Hematopoietic multipotent progenitor cell (in vitro differentiated cells): ENCODE data around the gene STT3A. TPM values are rescaled to one million over a fixed set of nuclear protein-coding genes. Genes with fewer than 3 reads are reported as not detected.
A peak's percentile ranks its signal among the peaks of the same experiment; 100 is the strongest.
"Not testable (repeated sequence)": the region's sequence is repeated elsewhere in the genome, so short reads cannot be mapped to it uniquely, and the experiment has no call there.

Experiments used
- DNase-seq, 3 donors: peaks; one replicate each; pipeline ENCODE4 v3.0.0-alpha.2; 2011 to 2015; ENCODE audit warnings: low read depth in 2 of 3, low spot score in 2 of 3
- total RNA-seq: library from RNA; depleted of rRNA; stranded (reverse); fragments of >200 nt; gene quantifications from one replicate; pipeline ENCODE4 v1.2.3, GENCODE V29; 2012

STT3A gene
- 125 TPM for total RNA-seq

- peak; percentile 97 to 100 (median 100) for DNase-seq
Measured at GRCh38 chr11:125592305-125593113, at the start of gene STT3A. STT3A (plus strand) TSS chr11:125592852; CDS start chr11:125595916, 3,064 bp downstream.

DNA sequence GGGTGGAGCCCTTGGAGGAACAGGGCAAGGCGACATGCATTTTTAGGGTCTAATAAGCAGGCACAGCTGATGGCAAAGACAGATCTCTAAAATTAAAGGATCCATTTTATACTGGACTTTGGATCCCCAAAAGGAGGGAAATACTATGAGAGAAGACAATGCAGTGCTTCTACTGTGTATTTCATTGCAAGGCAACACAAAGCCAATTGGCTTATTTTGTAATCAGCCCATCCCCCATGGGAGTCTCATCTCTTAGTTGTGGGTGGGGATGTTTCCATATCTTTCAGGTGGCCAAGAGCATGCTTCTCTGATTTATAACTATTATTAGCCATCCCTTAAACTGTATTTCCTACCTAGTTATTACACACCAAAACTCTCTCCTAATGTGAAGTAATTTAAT is 41.9 kb upstream of the STT3A start:
- no peak for DNase-seq

DNA sequence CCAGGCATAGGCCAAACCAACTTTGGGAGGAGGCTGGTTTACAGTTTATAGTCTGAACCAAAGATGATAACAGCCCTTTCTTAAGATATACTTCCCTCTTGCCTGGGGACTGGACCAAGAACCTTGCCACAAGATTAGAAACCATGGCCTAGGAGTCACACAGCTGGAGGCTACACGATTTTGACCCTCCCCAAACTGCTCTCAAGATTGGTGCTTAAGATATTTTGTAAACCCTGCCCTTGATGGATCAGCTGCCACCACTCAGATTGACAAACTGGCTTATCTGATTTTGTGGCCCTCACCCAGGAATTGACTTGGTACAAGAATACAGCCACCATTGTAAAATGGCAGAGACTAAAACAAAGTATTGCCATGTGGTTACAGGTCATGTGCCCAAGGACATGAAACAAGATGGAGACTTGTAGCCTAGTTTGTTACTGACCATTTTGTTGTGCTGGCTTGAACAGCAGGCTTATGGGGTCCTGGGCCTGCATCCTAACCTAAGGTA is 40.8 kb upstream of the STT3A start:
- DNase-seq, result no peak

DNA sequence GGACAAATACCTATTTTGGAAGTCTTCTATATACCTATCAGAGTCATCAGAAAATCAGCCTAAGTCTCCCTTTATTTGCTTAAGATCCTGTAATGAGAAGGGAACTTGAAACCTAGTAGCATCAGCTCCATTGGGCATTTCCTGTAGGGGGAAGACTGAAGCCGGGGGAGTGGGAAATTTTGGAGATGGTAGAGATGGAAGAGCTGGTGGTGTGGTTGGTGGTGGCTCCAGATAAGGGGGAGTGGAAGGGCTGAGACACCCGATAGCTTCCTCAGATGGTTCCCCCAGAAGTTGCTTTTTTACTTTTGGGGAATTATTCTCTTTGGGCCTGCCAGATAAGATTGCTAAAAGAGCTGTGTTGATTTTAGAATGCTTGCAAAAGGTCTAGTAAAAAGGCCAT is 39.7 kb upstream of the STT3A start:
- no peak for DNase-seq

- no peak for DNase-seq
Measured at GRCh38 chr11:125553357-125553756, 39.3 kb upstream of the STT3A start.

GRCh38 chr11:125554038-125554437 is 38.6 kb upstream of the STT3A start:
- no peak for DNase-seq

GRCh38 chr11:125559888-125560287 is 32.8 kb upstream of the STT3A start:
- DNase-seq, result no peak

GRCh38 chr11:125561924-125562323 is 30.7 kb upstream of the STT3A start:
- no peak for DNase-seq

DNA sequence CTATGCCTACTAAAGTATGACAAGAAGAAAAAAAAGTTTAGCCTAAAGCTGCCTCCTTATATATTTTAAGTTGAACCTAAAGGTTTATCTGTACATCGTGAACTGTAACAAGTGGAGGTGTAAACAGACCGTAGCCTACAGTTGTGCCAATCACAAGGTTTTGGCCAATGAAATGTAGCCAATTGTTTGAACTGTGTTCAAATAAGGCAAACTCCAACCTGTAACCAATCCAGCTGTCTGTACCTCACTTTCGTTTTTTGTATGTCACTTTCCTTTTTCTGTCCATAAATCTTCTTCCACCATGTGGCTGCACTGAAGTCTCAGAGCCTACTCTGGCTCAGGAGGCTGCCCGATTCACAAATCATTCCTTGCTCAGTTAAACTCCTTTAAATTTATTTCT is 30.2 kb upstream of the STT3A start:
- DNase-seq, result peak in 1 of 3 donors; percentile 20

DNA sequence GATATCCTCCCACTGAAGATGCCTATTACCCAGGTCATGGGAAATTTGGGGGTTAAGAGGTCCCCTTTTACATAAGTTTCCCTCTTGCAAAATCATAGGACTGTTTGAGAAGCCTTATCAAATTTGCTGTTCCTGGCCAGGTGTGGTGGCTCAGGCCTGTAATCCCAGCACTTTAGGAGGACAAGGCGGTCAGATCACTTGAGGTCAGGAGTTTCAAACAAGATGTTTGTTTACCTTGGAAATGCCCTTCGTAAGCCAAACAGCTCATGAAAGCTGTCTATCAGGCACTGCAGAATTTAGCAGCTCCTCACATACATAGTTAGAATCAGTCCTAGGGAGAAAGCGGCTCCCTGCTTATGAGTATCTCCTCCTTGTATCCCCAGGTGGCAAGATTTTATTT is 28.3 kb upstream of the STT3A start:
- DNase-seq, result no peak

DNA sequence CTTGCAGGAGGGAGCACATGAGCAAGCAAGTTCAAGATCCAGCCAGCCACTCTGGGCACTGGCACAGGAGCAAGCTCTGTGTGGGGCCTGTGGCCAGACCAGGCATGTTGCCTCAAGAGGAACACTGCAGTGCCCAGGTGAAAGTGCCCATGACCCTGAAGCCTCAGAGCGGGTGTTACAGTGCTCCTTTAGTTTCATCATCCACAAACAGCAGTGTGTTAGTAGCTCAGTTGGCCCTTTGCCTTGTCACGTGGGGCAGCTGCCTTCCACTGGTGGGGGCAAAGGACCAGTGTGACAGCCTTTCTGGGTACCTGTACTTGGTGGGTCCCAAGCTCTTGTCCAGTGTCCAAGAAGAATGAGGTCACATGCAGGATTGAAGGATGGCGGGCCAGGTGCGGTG is 26.4 kb upstream of the STT3A start:
- no peak for DNase-seq

DNA sequence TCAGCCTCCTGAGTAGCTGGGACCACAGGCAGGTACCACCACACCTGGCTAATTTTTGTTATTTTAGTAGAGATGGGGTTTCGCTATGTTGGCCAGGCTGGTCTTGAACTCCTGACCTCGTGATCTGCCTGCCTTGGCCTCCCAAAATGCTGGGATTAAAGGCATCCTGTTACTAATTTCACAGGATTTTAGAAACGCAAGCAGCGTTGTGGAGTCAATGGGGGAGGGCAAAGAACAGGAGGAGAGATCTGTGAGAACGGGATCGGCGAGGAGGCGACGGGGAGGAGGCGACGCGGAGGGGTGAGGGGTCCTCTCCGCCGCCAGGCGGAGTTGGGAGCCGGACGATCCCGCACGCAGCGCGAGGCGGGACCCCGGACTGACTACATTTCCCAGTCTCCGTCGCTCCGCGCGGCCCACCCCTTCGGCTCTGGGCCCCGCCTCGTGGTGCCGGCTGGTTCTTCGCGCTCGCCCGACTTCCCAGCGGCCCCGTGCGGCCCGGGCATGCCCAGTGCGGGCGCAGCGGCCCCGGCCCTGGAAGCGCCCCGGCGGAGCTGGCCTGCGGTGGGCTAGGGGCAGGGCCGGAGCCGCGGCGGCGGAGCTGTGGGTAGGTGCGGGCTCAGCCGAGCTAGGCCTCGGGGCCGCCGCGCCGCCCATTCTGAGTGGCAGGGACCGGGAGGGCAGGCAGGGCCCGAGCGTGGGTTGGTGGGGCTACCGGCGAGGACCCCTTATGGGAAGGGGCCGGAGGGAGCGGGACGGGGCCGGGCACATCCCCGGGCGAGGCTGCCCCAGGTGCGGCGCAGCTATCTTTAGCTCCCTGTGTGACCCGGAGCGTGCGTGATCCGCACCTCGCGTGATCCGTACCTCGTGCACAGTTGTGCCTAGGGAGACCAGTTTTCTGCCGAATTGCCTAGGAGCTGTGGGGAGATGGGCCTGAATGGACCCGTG is 23.4 kb upstream of the STT3A start, which contains the start of gene EI24:
Gene EI24, plus strand, starts transcription at position 508 of the 945 bp plus-strand sequence. CDS start 3,051 bp downstream, outside the sequence.
- peak; percentile 76 to 92 (median 92) for DNase-seq

DNA sequence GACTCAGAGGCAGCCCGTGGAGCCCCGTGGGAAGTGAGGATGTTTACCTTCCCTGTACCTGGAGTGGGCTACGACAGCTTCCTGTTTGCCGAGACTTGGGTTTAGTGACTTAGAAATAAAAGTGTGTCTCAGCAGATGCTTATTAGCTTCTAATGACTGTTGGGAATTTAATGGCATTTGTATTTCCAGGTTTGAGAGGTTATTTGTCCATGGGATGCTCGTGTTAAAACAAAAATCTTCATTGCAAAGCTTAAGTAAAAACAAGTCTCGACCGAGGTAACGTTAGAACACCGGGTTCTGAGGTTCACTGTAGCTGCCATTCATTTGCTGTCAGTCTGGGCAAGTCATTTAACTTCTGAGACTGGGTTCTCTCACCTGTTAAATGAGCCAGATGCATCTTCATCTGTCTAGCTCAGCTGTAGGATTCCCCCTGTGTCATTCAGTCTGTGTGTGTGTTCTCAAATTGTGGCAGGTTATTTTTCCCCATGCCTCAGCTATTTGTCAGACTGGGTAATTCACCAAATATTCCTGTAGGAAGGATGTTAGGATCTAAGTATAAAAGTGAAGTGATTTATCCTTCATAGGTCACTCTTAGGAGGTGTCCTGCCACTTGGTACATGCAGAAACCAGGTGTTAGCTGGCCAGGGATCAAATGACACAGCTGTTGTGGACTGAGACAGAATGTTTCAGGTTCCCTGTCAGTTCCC is 22.6 kb upstream of the STT3A start:
- DNase-seq, result no peak

DNA sequence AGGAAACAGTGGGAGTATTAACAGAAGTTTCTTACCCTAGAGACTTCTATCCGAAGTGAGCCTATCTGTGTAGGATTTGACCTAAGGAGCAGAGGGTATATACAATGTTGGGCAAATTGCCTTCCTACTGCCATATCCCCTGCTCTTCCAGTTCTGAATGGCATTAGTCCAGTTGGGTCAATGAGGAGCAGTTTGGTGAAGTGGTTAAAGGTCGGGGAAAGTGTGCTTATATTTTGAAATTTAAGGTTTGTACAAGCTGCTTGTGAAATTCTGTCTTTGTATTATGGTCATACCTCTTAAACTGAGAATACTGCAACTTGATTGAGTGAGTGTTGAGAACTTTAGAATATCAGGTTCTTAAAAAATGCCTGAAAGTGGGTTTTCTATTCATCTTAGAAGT is 21.7 kb upstream of the STT3A start:
- no peak for DNase-seq

DNA sequence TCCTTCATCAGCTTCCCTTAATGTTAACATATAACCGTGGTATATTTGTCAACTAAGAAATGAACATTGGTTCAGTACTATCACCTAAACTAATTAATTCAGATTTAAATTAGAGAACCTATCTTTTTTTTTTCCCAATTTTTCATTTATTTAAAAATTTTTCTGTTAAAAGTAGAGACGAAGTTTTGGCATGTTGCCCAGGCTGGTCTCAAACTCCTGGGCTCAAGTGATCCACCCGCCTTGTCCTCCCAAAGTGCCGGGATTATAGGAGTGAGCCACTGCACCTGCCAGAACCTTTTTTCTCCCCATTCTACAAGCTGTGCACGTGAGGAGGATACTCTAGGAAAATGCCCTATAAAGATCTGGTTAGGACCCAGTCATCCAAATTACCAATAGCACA is 19.7 kb upstream of the STT3A start:
- no peak for DNase-seq

- not testable (repeated sequence) for DNase-seq
Measured at GRCh38 chr11:125577181-125577580, 15.5 kb upstream of the STT3A start.

DNA sequence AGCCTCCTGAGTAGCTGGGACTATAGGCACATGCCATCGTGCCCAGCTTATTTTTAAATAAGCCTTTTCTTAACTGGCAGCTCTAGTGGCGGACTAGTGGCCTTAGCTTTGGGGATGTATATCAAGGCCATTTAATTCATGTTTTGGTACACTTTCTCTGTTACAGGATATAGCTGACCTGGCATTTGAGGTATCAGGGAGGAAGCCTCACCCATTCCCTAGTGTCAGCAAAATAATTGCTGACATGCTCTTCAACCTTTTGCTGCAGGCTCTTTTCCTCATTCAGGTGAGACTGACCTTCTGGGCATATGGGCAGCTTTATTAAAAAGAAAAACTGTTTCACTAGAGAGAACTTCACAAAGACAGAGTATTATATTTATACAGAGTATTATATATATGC is 13.9 kb upstream of the STT3A start:
- DNase-seq, result no peak

DNA sequence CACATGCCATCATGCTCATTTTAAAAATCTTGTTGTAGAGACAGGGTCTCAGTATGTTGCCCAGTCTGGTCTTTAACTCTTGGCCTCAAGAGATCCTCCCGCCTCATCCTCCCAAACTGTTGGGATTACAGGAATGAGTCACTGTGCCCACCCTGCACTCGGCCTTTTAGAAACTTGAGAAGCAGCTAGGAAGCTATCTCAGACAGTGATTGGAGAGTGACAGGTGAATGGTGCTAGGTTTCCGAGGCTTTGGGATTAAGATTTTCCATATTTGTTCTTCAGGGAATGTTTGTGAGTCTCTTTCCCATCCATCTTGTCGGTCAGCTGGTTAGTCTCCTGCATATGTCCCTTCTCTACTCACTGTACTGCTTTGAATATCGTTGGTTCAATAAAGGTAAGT is 12.8 kb upstream of the STT3A start:
- DNase-seq, result no peak

- no peak for DNase-seq
Measured at GRCh38 chr11:125583496-125583895, 9.2 kb upstream of the STT3A start.

DNA sequence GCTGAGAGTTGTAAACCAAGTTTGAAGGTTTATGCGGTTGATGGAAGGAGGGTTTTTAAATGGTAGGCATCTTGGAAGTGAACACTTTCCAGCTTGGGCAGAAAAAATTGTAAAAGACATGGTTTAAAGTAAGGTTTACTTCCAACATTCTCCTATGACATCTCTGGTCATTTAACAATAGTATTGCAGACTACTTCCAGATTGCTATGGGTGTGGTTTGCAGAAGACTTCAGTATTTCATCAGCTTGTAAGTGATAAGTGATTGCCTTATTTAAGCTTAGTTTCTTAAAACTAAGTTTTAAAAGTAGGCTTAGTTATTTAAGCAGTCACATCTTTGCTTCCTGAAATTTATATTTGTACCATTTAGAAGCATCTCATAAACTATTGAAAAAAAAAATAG is 7.2 kb upstream of the STT3A start:
- no peak for DNase-seq

DNA sequence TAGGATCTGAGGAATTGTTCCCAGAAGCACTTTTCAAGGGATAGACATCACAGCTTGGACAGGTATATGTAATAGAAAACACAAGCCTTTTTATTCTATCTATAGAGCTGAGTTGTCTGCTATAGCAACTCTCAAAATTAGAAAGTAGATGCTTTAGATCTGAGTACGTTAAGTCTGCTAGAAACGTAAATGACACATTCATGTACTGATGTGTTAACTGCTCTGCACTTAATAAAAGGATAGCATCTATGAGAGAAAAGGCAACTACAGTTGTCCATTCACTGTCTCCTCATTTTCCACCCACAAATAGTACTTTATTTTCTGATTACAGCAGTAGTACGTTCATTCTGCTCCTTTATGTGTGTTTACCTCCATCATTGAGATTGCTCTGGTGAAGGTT is 6.0 kb upstream of the STT3A start:
- no peak for DNase-seq
